ENCODE results near the gene NAA25. TPM values are rescaled to one million over a fixed set of nuclear protein-coding genes. Genes with fewer than 3 reads are reported as not detected.

The NAA25 gene
- total and polyA plus RNA-seq, 2 of the 4 experiments (the other 2 are of a cell fraction) = 10.3 to 25.5 TPM

DNA sequence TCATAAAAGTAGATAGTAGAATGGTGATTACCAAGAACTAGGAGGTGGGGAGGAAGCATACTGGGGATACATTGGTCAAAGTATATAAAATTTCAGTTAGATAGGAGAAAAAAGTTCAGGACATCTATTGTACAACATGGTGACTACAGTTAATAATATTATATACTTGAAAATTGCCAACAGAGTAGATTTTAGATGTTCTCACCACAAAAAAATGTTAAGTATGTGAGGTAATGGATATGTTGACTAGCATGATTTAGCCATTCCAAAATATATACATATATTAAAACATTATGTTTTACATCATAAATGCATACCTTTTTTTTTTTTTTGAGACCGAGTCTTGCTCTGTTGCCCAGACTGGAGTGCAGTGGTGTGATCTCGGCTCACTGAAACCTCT is 126.6 kb downstream of the NAA25 start:
- Histone ChIP-seq H4K5ac (ENCODE audit: low read depth, low read length) (no peak overlapping the region), H4K8ac (ENCODE audit: low read depth in 2 of 2, low read length in 2 of 2) (no peak overlapping the region), H3K4me1 (ENCODE audit: control insufficient read depth, insufficient read depth, low read length) (no peaks in the 10 kb centered on the region), H4K20me1 (ENCODE audit: insufficient read depth, low read length) (no peaks in the 10 kb centered on the region), H3K27me3 (ENCODE audit: control insufficient read depth, insufficient read depth, low read length) (no peaks in the 10 kb centered on the region), H3K36me3 (ENCODE audit: control insufficient read depth, insufficient read depth, low read length) (no peaks in the 10 kb centered on the region), H3K56ac (ENCODE audit: extremely low read depth, insufficient read depth, low read length) (no peak overlapping the region), H3K9me3 (ENCODE audit: control insufficient read depth, insufficient read depth, low read length) (no peaks in the 10 kb centered on the region), H2BK120ac (ENCODE audit: low read depth, low read length) (no peak overlapping the region), H2AK5ac (ENCODE audit: low read depth, low read length) (no peak overlapping the region), H3K4ac (ENCODE audit: low read depth, low read length) (no peak overlapping the region), H3K27ac (ENCODE audit: insufficient read depth, low read length) (no peak overlapping the region), H2BK15ac (ENCODE audit: low read depth, low read length) (no peak overlapping the region), H3K79me1 (ENCODE audit: low read depth in 1 of 2, low read length in 2 of 2) (no peaks in the 10 kb centered on the region), H2BK5ac (ENCODE audit: low read depth, low read length, poor library complexity, severe bottlenecking) (no peak overlapping the region), H2AFZ (replicated peaks; ENCODE audit: low read length, poor library complexity) (no peak overlapping the region), H3K9ac (ENCODE audit: low read depth, low read length) (no peak overlapping the region), H3K23ac (ENCODE audit: low read depth, low read length) (no peak overlapping the region), H3K9me1 (ENCODE audit: insufficient read depth, low read length) (no peaks in the 10 kb centered on the region), H3K14ac (replicated peaks; ENCODE audit: low read depth, low read length) (no peak overlapping the region), H3K4me3 (ENCODE audit: insufficient read depth, low read depth, low read length) (no peak overlapping the region), H4K91ac (ENCODE audit: insufficient read depth, low read depth, low read length) (no peak overlapping the region), H3K4me2 (ENCODE audit: low read depth, low read length) (no peak overlapping the region), H3K18ac (ENCODE audit: low read depth, low read length) (no peak overlapping the region), H2BK20ac (ENCODE audit: low read depth, low read length) (no peak overlapping the region), H2AK9ac (replicated peaks; ENCODE audit: low read depth, low read length, poor library complexity) (no peak overlapping the region)
- ATAC-seq (ENCODE audit: low read depth) (no peak), DNase-seq (peak; percentile 38)
- TF ChIP-seq BHLHE40 (IDR thresholded peaks at IDR 0.05; ENCODE audit: low read depth, low read length) (no peak), CHD1 (IDR thresholded peaks at IDR 0.05; ENCODE audit: low read depth, low read length) (no peak), RFX5 (IDR thresholded peaks at IDR 0.05; ENCODE audit: low read depth, low read length) (no peak), POLR2A (IDR thresholded peaks at IDR 0.05; ENCODE audit: low read depth, low read length) (no peak), FOS (IDR thresholded peaks at IDR 0.05; ENCODE audit: low read depth, low read length) (no peak)
- TF ChIP-seq, protein P1, sequence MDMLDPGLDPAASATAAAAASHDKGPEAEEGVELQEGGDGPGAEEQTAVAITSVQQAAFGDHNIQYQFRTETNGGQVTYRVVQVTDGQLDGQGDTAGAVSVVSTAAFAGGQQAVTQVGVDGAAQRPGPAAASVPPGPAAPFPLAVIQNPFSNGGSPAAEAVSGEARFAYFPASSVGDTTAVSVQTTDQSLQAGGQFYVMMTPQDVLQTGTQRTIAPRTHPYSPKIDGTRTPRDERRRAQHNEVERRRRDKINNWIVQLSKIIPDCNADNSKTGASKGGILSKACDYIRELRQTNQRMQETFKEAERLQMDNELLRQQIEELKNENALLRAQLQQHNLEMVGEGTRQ (IDR thresholded peaks at IDR 0.05; ENCODE audit: low read depth, low read length) = no peak
- dilution Hi-C loops (cut with HindIII; ENCODE audit: low sequenced_read_pairs, unreplicated experiment) = no loop called here
- BruUV-seq (replicated peaks) = no TSS peak
- CTCF ChIA-PET = interaction anchor here (0.8 kb wide), 1 partner anchor 216 kb away, joined by 4 read pairs; no protein-coding TSS in a partner anchor
- POLR2A ChIA-PET (ENCODE audit: unreplicated experiment) = no interaction called here
- no CpG with 5 or more reads among the region's 2 CpGs for WGBS, 2 experiments (ENCODE audit: extremely low coverage in 2 of 2, insufficient read length in 1 of 2)
- intact Hi-C loops (cut with micrococcal nuclease) = no loop called here
- in situ Hi-C loops (cut with MboI; ENCODE audit: low sequenced_read_pairs) = no loop called here

Data from IMR-90 (cell line).